Panc1 (cell line): ENCODE measurements around the gene DOCK4. TPM values are rescaled to one million over a fixed set of nuclear protein-coding genes. Genes with fewer than 3 reads are reported as not detected.

Experiments used
- ATAC-seq: fragments of 200-7000 bp; cut with Tn5 transposase; 2 replicates; pipeline ENCODE4 v1.9.1; 2020; ENCODE audit warnings: mild to moderate bottlenecking, moderate library complexity
- BruUV-seq: library from RNA; stranded (reverse); fragments of 400-500 nt; replicated peaks from 2 replicates; lab custom pipeline; 2021; lab: Mats Ljungman, UMichigan
- CTCF ChIA-PET: fragments of 300-600 bp; sonication (Branson Sonifier 250); formaldehyde crosslinking; loops from one replicate; lab custom pipeline; 2022; ENCODE audit warnings: antibody characterized with exemption; lab: Charles Lee
- POLR2A ChIA-PET: fragments of 300-600 bp; sonication (Branson Sonifier 250); formaldehyde crosslinking; loops from one replicate; lab custom pipeline; 2022; ENCODE audit warnings: antibody characterized with exemption; lab: Charles Lee
- DNase-seq: peaks from one replicate; pipeline ENCODE4 v3.0.0-alpha.2; 2010; ENCODE audit warnings: low read depth, low spot score
- H3K27ac ChIP-seq: 2 replicates; pipeline ENCODE4 v1.5.1; 2011; ENCODE audit warnings: mild to moderate bottlenecking, low read length, inconsistent platforms
- H3K27me3 ChIP-seq: fragments of 200-500 bp; sonication (Bioruptor generic); 2 replicates; pipeline ENCODE4 v1.6.0; 2014; ENCODE audit warnings: low read length, inconsistent platforms; ENCODE audit not compliant: control insufficient read depth, insufficient read depth
- H3K36me3 ChIP-seq: fragments of 200-500 bp; sonication (Bioruptor generic); 2 replicates; pipeline ENCODE4 v1.5.1; 2014; ENCODE audit warnings: inconsistent platforms, mild to moderate bottlenecking, low read length, moderate library complexity; ENCODE audit not compliant: control insufficient read depth, insufficient read depth
- H3K4me1 ChIP-seq: 2 replicates; pipeline ENCODE4 v1.5.1; 2011; ENCODE audit warnings: inconsistent platforms, mild to moderate bottlenecking, low read length, moderate library complexity; ENCODE audit not compliant: control insufficient read depth, insufficient read depth
- H3K4me3 ChIP-seq, 2 experiments: 2 replicates each; pipeline ENCODE4 v1.5.1; 2011 to 2012; ENCODE audit warnings: low read depth in 2 of 2, low read length in 2 of 2, mild to moderate bottlenecking in 2 of 2, inconsistent platforms in 1 of 2, moderate library complexity in 1 of 2
- H3K9me3 ChIP-seq: fragments of 200-500 bp; sonication (Bioruptor generic); 2 replicates; pipeline ENCODE4 v1.5.1; 2014; ENCODE audit warnings: low read depth, mild to moderate bottlenecking, inconsistent platforms, low read length, moderate library complexity; ENCODE audit not compliant: control insufficient read depth, insufficient read depth
- CTCF ChIP-seq: fragments of 450-650 bp; IDR thresholded peaks from 2 replicates; pipeline ENCODE4 v1.5.1; 2017; ENCODE audit warnings: mild to moderate bottlenecking
- POLR2AphosphoS5 ChIP-seq: IDR thresholded peaks from 2 replicates; pipeline ENCODE4 v1.6.1; 2012; ENCODE audit warnings: mild to moderate bottlenecking, low read depth, low read length, moderate library complexity
- REST ChIP-seq, 2 experiments: IDR thresholded peaks; 2 replicates each; pipeline ENCODE4 v1.6.1; 2011 to 2012; ENCODE audit warnings: low read depth in 2 of 2, control low read depth in 1 of 2, low read length in 1 of 2, mild to moderate bottlenecking in 1 of 2, moderate library complexity in 1 of 2; ENCODE audit not compliant: insufficient read depth in 1 of 2
- SIN3A ChIP-seq: IDR thresholded peaks from 2 replicates; pipeline ENCODE4 v1.6.1; 2012; ENCODE audit warnings: low read depth, mild to moderate bottlenecking, low read length, moderate library complexity, borderline replicate concordance; ENCODE audit not compliant: insufficient read depth
- TCF7L2 ChIP-seq: IDR thresholded peaks from 2 replicates; pipeline ENCODE4 v1.6.1; 2011; ENCODE audit warnings: mild to moderate bottlenecking, low read depth, low read length, inconsistent platforms
- in situ Hi-C: cut with HindIII; loops from 2 replicates; pipeline ENCODE4 v1.10.0; 2016; ENCODE audit warnings: low sequenced_read_pairs, low pct_unique_long_range_greater_than_20kb
- intact Hi-C: fragments of 100-400 bp; cut with micrococcal nuclease; formaldehyde crosslinking; loops from one replicate; pipeline ENCODE4 v1.10.0; 2022; ENCODE audit not compliant: unreplicated experiment
- total RNA-seq: library from RNA; stranded (reverse); gene quantifications from one replicate; pipeline ENCODE4 v1.2.1, GENCODE V29; 2021; ENCODE audit not compliant: unreplicated experiment

The DOCK4 gene
- total RNA-seq, 1 experiment from 2014 or later, result 10.8 TPM

GRCh38 chr7:111735661-111736551 lies 470.3 kb downstream of the DOCK4 start:
- Histone ChIP-seq H3K9me3 (no peaks in the 10 kb centered on the region), H3K36me3 (no peaks in the 10 kb centered on the region), H3K4me1 (no peaks in the 10 kb centered on the region), H3K27ac (no peak overlapping the region), H3K27me3 (no peaks in the 10 kb centered on the region), H3K4me3 (no peak overlapping the region)
- intact Hi-C loops, result loop anchor here (5.0 to 10.0 kb wide), 4 partner anchors 249 to 1891 kb away; partner anchors contain the start of gene LRRN3
- TF ChIP-seq REST (IDR thresholded peaks at IDR 0.05; ENCODE audit: insufficient read depth in 1 of 2, low read depth in 2 of 2, low read length in 1 of 2) (no peak), SIN3A (no peak), CTCF (peak; percentile 85), TCF7L2 (no peak), POLR2AphosphoS5 (no peak)
- in situ Hi-C loops, result no loop called here
- ChIA-PET CTCF (no interaction called here), POLR2A (no interaction called here)
- BruUV-seq, result no TSS peak
- peak; percentile 68 for ATAC-seq
- peak; percentile 46 for DNase-seq

- intact Hi-C loops (loop anchor here (5.0 to 10.0 kb wide), 5 partner anchors 88 to 1890 kb away; partner anchors contain the start of gene LRRN3), in situ Hi-C loops (no loop called here)
- Histone ChIP-seq H3K36me3 (no peaks in the 10 kb centered on the region), H3K27ac (no peak overlapping the region), H3K4me1 (no peaks in the 10 kb centered on the region), H3K27me3 (no peaks in the 10 kb centered on the region), H3K9me3 (no peaks in the 10 kb centered on the region), H3K4me3 (no peak overlapping the region)
- POLR2A ChIA-PET, result no interaction called here
- ATAC-seq, result no peak
- CTCF ChIA-PET, result no interaction called here
- no peak for DNase-seq
- no TSS peak for BruUV-seq
- no peak for TF ChIP-seq CTCF
- TF ChIP-seq POLR2AphosphoS5, result no peak
These were observed 471.1 kb downstream of the DOCK4 start for GRCh38 chr7:111734954-111735660.
